ENCODE data around the gene DHDDS. TPM values are rescaled to one million over a fixed set of nuclear protein-coding genes. Genes with fewer than 3 reads are reported as not detected.

DHDDS gene
- total and polyA plus RNA-seq, 2 of the 13 experiments (the other 11 are each of a cell fraction or from before 2014, with no cell fraction given): 18.9 to 28.3 TPM

GRCh38 chr1:26472901-26473845, 41.1 kb downstream of the DHDDS start (continued):
- TF ChIP-seq MEF2D (CRISPR knock-in tag; IDR thresholded peaks at IDR 0.05) (no peak), ZNF18 (CRISPR knock-in tag; IDR thresholded peaks at IDR 0.05; ENCODE audit: insufficient replicate concordance) (no peak), YEATS2 (CRISPR knock-in tag; IDR thresholded peaks at IDR 0.05; ENCODE audit: borderline replicate concordance) (peak; percentile 41), ZFP36 (IDR thresholded peaks at IDR 0.05; ENCODE audit: borderline replicate concordance, low read depth, low read length, partially characterized antibody) (no peak), THAP11 (CRISPR knock-in tag; IDR thresholded peaks at IDR 0.05) (peak; percentile 46), HOXD1 (CRISPR knock-in tag; IDR thresholded peaks at IDR 0.05) (peak; percentile 41; the same call in 1 of the 2 replicates), PLRG1 (conservative IDR thresholded peaks at IDR 0.05) (no peak), KLF16 (CRISPR knock-in tag; IDR thresholded peaks at IDR 0.05) (peak in 1 of 2 experiments; percentile 43; a peak in 1 of 4 replicates), ARID5B (CRISPR knock-in tag; IDR thresholded peaks at IDR 0.05) (peak; percentile 53), NKX3-1 (CRISPR knock-in tag; IDR thresholded peaks at IDR 0.05) (no peak), RARG (CRISPR knock-in tag; IDR thresholded peaks at IDR 0.05; ENCODE audit: low read depth) (no peak), XRCC5 (optimal IDR thresholded peaks at IDR 0.05; ENCODE audit: low read length) (peak; percentile 24), DDIT3 (CRISPR knock-in tag; IDR thresholded peaks at IDR 0.05) (no peak), LCORL (IDR thresholded peaks at IDR 0.05) (no peak), LCORL (CRISPR knock-in tag; IDR thresholded peaks at IDR 0.05) (peak; percentile 26; the same call in 1 of the 2 replicates), ZNF101 (CRISPR knock-in tag; IDR thresholded peaks at IDR 0.05; ENCODE audit: borderline replicate concordance, low read depth) (no peak), ZNF605 (CRISPR knock-in tag; IDR thresholded peaks at IDR 0.05) (no peak), ATF3 (CRISPR knock-in tag; IDR thresholded peaks at IDR 0.05) (peak; percentile 33; the same call in 1 of the 2 replicates)
- TF ChIP-seq, protein P1, sequence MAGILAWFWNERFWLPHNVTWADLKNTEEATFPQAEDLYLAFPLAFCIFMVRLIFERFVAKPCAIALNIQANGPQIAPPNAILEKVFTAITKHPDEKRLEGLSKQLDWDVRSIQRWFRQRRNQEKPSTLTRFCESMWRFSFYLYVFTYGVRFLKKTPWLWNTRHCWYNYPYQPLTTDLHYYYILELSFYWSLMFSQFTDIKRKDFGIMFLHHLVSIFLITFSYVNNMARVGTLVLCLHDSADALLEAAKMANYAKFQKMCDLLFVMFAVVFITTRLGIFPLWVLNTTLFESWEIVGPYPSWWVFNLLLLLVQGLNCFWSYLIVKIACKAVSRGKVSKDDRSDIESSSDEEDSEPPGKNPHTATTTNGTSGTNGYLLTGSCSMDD (CRISPR knock-in tag; IDR thresholded peaks at IDR 0.05): no peak
